OCI-LY1 (cell line): ENCODE data around the gene EPM2AIP1.
A peak's percentile ranks its signal among the peaks of the same experiment; 100 is the strongest.
"Not testable (repeated sequence)": the region's sequence is repeated elsewhere in the genome, so short reads cannot be mapped to it uniquely, and the experiment has no call there.

Source experiments
- H2AFZ ChIP-seq: fragments of 200-600 bp; sonication (generic), shearing (Covaris generic); 2 replicates; pipeline ENCODE4 v1.6.0; 2014; ENCODE audit warnings: antibody characterized with exemption, mild to moderate bottlenecking, low read length
- H3F3A ChIP-seq: fragments of 200-600 bp; sonication (generic), shearing (Covaris generic); 2 replicates; pipeline ENCODE4 v1.6.0; 2014; ENCODE audit warnings: mild to moderate bottlenecking, antibody characterized with exemption, low read length, moderate library complexity; ENCODE audit not compliant: insufficient read depth
- H3K27ac ChIP-seq: fragments of 200-600 bp; sonication (generic); 2 replicates; pipeline ENCODE4 v1.5.1; 2014; ENCODE audit warnings: low read length, mixed run types, mild to moderate bottlenecking, low read depth; ENCODE audit not compliant: poor library complexity, severe bottlenecking
- H3K27me3 ChIP-seq: fragments of 200-600 bp; sonication (generic); 2 replicates; pipeline ENCODE4 v1.6.0; 2014; ENCODE audit warnings: antibody characterized with exemption, mild to moderate bottlenecking, low read length, moderate library complexity; ENCODE audit not compliant: insufficient read depth
- H3K36me3 ChIP-seq: fragments of 200-600 bp; sonication (generic); 2 replicates; pipeline ENCODE4 v1.6.1; 2014; ENCODE audit warnings: mild to moderate bottlenecking, antibody characterized with exemption, low read length, moderate library complexity, mixed read lengths; ENCODE audit not compliant: insufficient read depth
- H3K4me1 ChIP-seq: fragments of 200-600 bp; sonication (generic); 2 replicates; pipeline ENCODE4 v1.5.1; 2014; ENCODE audit warnings: mild to moderate bottlenecking, low read length, moderate library complexity; ENCODE audit not compliant: insufficient read depth, severe bottlenecking
- H3K4me2 ChIP-seq: fragments of 200-600 bp; sonication (generic), shearing (Covaris generic); 2 replicates; pipeline ENCODE4 v1.6.1; 2014; ENCODE audit warnings: low read length
- H3K4me3 ChIP-seq: fragments of 200-600 bp; sonication (generic); 2 replicates; pipeline ENCODE4 v1.5.1; 2014; ENCODE audit warnings: low read length, low read depth, mild to moderate bottlenecking, mixed read lengths; ENCODE audit not compliant: poor library complexity, severe bottlenecking
- H3K79me2 ChIP-seq: fragments of 200-600 bp; shearing (Covaris generic); 2 replicates; pipeline ENCODE4 v1.6.1; 2016; ENCODE audit warnings: mixed run types, low read length, mixed read lengths; ENCODE audit not compliant: insufficient read depth
- H3K9ac ChIP-seq: fragments of 200-600 bp; sonication (generic), shearing (Covaris generic); 2 replicates; pipeline ENCODE4 v1.6.1; 2014; ENCODE audit warnings: mild to moderate bottlenecking, low read length, mixed read lengths
- H3K9me2 ChIP-seq: fragments of 200-600 bp; sonication (generic), shearing (Covaris generic); 2 replicates; pipeline ENCODE4 v1.6.1; 2014; ENCODE audit warnings: low read depth, mild to moderate bottlenecking, low read length, mixed read lengths
- H3K9me3 ChIP-seq: fragments of 200-600 bp; shearing (Covaris generic); 2 replicates; pipeline ENCODE4 v1.6.1; 2014; ENCODE audit warnings: low read length, mixed read lengths
- H4K20me1 ChIP-seq: fragments of 200-600 bp; sonication (generic), shearing (Covaris generic); 2 replicates; pipeline ENCODE4 v1.6.0; 2016; ENCODE audit warnings: mild to moderate bottlenecking, low read length; ENCODE audit not compliant: insufficient read depth
- CTCF ChIP-seq: fragments of 200-600 bp; sonication (generic), shearing (Covaris generic); IDR thresholded peaks from 2 replicates; pipeline ENCODE4 v1.5.1; 2017; ENCODE audit warnings: mild to moderate bottlenecking, antibody characterized with exemption, low read length, moderate library complexity, mixed read lengths
- EZH2 ChIP-seq: fragments of 200-600 bp; sonication (generic), shearing (Covaris generic); IDR thresholded peaks from 2 replicates; pipeline ENCODE4 v1.8.0; 2017; ENCODE audit warnings: borderline replicate concordance, mixed run types, mild to moderate bottlenecking, antibody characterized with exemption, low read length, moderate library complexity, mixed read lengths

The EPM2AIP1 gene

GRCh38 chr3:36957063-36957462 is 35.9 kb downstream of the EPM2AIP1 start:
- Histone ChIP-seq H3K27me3 (no peaks in the 10 kb centered on the region), H3K9ac (no peak overlapping the region), H3K4me1 (peaks cover 16% of the 10 kb centered on the region), H4K20me1 (no peaks in the 10 kb centered on the region), H3F3A (no peaks in the 10 kb centered on the region), H3K9me2 (no peaks in the 10 kb centered on the region), H3K36me3 (no peaks in the 10 kb centered on the region), H3K79me2 (no peaks in the 10 kb centered on the region), H3K4me2 (no peak overlapping the region), H2AFZ (no peak overlapping the region), H3K9me3 (no peaks in the 10 kb centered on the region), H3K27ac (no peak overlapping the region), H3K4me3 (no peak overlapping the region)
- TF ChIP-seq EZH2 (no peak), CTCF (peak; percentile 76)

DNA sequence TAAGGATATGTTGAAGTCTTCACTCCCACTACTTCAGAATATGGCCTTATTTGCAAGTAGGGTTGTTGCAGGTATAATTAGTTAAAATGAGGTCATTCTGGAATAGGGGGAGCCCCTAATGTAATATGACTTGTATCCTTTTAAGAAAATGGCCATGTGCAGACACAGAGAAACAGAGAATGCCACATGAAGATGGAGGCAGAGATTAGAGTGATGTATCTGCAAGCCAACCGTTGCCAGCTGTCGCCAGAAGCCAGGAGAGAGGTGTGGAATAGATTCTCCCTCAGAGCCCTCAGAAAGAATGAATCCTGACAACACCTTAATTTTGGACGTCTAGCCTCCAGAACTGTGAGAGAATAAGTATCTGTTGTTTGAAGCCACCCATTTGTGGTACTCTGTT is 36.8 kb downstream of the EPM2AIP1 start:
- Histone ChIP-seq H3K9ac (no peak overlapping the region), H3K36me3 (no peaks in the 10 kb centered on the region), H2AFZ (no peak overlapping the region), H3K4me3 (no peak overlapping the region), H3K9me3 (no peaks in the 10 kb centered on the region), H3K4me1 (peaks cover 16% of the 10 kb centered on the region), H3K27ac (no peak overlapping the region), H3F3A (no peaks in the 10 kb centered on the region), H4K20me1 (no peaks in the 10 kb centered on the region), H3K79me2 (no peaks in the 10 kb centered on the region), H3K4me2 (no peak overlapping the region), H3K9me2 (no peaks in the 10 kb centered on the region), H3K27me3 (no peaks in the 10 kb centered on the region)
- TF ChIP-seq EZH2 = no peak
- TF ChIP-seq CTCF = no peak

- H3K9ac ChIP-seq = no peak overlapping the region
These were observed 38.3 kb downstream of the EPM2AIP1 start for GRCh38 chr3:36954452-36955134.

DNA sequence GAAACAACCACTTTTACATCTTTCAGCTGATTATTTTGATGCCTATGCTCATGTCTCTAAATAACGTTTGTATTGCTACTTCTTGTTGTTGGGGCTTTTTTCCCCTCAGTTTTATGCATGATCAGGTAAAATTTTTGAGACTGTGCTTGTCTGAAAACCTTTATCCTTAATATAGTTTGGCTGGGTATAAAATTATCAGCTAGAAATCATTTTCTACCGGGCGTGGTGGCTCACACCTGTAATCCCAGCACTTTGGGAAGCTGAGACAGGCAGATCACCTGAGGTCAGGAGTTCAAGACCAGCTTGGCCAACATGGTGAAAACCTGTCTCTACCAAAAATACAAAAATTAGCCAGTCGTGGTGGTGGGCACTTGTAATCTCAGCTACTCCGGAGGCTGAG is 45.1 kb downstream of the EPM2AIP1 start:
- H3K9ac ChIP-seq, H3K4me3 ChIP-seq, H3K9me2 ChIP-seq, H4K20me1 ChIP-seq, H3F3A ChIP-seq, H3K27me3 ChIP-seq, H3K79me2 ChIP-seq, H3K36me3 ChIP-seq, H3K27ac ChIP-seq, H2AFZ ChIP-seq, H3K9me3 ChIP-seq, H3K4me2 ChIP-seq: not testable (repeated sequence)
- peaks cover 11% of the 10 kb centered on the region for H3K4me1 ChIP-seq

More at GRCh38 chr3:36954452-36955134, 38.3 kb downstream of the EPM2AIP1 start:
- H3K9me3 ChIP-seq = no peaks in the 10 kb centered on the region
- no peak overlapping the region for H3K4me3 ChIP-seq
- H3K4me2 ChIP-seq = no peak overlapping the region
- no peak for TF ChIP-seq CTCF
- TF ChIP-seq EZH2 = no peak
- no peaks in the 10 kb centered on the region for H3K27me3 ChIP-seq
- H2AFZ ChIP-seq = no peak overlapping the region
- H4K20me1 ChIP-seq = no peaks in the 10 kb centered on the region
- H3F3A ChIP-seq = no peaks in the 10 kb centered on the region
- peaks cover 16% of the 10 kb centered on the region for H3K4me1 ChIP-seq
- no peaks in the 10 kb centered on the region for H3K36me3 ChIP-seq
- H3K9me2 ChIP-seq = no peaks in the 10 kb centered on the region
- H3K27ac ChIP-seq = no peak overlapping the region
- no peaks in the 10 kb centered on the region for H3K79me2 ChIP-seq
